ENCODE measurements around the gene KRT73.

KRT73 gene

DNA sequence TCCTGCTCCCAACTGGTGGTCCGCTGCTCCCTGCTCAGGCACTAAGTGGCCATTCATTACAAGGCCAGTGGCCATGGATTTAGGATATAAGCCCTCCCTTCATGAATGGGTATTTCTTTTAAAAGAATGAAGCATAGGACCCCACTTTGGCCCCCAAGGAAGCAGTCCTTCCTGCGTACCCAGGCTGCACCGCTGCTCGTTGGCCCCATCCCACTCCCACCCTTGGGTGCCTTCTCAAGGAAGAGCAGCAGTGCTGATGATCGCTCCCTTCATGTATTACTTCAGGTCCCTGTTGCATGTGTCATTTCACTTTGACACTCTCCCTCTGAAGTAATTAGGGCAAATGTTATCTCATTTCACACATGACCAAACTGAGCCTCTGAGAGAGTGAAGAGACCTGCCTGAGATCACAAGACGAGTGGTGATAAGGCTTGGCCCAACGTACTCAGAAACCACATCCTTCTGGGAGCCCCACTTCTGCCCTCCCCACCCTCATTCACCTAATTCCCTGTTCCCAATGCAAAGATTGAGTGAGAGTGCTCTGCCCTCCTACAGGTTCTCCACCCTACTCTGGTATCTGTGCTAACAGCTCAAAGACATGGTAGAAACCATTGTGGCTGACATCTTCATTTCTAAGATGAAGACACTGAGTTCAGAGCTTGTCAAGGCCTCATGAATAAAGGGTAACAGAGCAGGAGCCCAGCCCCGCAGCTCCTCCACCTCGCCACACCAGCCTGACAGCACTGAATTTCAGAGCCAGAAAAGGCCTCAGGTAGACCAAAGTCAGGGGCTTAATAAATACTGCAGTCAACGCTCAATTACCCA lies 43.9 kb upstream of the KRT73 start:
- ChIA-PET POLR2A (no interaction called here), CTCF (no interaction called here)
- TF ChIP-seq, protein P1, sequence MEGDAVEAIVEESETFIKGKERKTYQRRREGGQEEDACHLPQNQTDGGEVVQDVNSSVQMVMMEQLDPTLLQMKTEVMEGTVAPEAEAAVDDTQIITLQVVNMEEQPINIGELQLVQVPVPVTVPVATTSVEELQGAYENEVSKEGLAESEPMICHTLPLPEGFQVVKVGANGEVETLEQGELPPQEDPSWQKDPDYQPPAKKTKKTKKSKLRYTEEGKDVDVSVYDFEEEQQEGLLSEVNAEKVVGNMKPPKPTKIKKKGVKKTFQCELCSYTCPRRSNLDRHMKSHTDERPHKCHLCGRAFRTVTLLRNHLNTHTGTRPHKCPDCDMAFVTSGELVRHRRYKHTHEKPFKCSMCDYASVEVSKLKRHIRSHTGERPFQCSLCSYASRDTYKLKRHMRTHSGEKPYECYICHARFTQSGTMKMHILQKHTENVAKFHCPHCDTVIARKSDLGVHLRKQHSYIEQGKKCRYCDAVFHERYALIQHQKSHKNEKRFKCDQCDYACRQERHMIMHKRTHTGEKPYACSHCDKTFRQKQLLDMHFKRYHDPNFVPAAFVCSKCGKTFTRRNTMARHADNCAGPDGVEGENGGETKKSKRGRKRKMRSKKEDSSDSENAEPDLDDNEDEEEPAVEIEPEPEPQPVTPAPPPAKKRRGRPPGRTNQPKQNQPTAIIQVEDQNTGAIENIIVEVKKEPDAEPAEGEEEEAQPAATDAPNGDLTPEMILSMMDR (IDR thresholded peaks at IDR 0.05; ENCODE audit: control extremely low read depth, extremely low read depth, low read depth, missing control alignments) = no peak
- no peak for DNase-seq (ENCODE audit: extremely low spot score)

DNA sequence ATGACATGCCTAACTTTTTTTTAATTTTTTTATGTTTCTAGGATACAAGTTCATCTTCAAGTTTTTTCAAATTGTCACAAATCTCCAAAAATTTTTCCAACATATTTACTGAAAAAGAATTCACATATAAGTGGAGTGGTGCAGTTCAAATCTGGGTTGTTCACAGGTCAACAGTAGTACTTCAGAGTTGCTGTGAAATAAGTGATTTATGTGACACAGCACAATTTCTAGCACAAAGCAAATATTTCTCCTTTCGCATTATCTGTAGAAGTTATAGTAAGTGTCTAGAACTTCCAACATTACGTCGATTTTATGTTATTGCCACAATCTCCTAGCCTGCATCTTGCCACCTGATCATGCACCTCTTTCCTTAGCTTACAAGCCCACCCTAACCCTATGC lies 43.3 kb upstream of the KRT73 start:
- TF ChIP-seq, protein P1 (IDR thresholded peaks at IDR 0.05; ENCODE audit: control extremely low read depth, extremely low read depth, low read depth, missing control alignments) = no peak
- ChIA-PET POLR2A (no interaction called here), CTCF (no interaction called here)
- DNase-seq (ENCODE audit: extremely low spot score) = no peak

DNA sequence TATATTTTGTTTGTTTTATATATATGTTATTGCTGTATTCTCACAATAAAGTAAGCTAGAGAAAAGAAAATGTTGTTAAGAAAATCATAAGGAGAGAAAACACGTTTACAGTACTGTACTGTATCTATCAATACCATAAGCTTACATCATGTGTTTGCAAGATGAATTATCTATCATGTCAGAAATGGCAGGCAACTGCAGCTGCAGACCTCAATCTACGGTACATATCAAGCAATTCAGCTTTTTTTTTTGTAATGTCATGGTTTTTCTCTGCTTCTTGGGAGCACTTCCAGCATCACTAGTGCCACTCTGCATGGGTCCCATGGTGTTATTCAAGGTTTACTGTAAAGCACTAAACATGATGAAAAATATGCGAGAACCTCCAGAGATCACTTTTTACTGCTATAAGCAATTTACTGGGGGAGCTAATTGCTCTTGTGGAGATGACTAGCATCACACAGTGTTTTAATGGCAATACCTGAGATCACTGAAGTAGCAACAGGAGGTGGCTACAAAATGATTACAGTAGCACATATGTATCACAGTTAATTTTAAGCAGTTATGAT lies 42.7 kb upstream of the KRT73 start:
- POLR2A ChIA-PET = no interaction called here
- TF ChIP-seq, protein P1 (IDR thresholded peaks at IDR 0.05; ENCODE audit: control extremely low read depth, extremely low read depth, low read depth, missing control alignments) = no peak
- CTCF ChIA-PET = no interaction called here
- no peak for DNase-seq (ENCODE audit: extremely low spot score)

DNA sequence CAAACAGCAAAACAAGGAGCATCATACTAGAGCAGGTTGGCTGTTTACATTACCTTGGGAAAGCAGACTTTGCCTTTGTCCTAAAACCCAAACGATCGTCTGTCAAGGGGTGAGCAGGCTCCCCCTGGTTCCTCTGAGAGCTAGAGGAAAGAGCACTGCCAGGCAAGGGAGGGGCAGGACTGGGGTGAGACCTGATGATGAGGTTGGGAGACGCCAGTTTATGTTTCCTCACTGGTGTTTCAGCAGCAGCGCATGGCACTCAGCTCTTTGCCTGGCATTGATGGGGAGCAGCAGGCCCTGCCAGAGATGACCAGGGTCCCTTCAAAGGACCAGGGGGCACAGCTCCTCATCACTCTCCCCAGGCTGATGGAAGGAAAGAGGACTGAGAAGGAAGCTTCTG lies 41.6 kb upstream of the KRT73 start:
- no peak for DNase-seq (ENCODE audit: extremely low spot score)
- CTCF ChIA-PET = no interaction called here
- POLR2A ChIA-PET = no interaction called here
- TF ChIP-seq, protein P1 (IDR thresholded peaks at IDR 0.05; ENCODE audit: control extremely low read depth, extremely low read depth, low read depth, missing control alignments) = no peak

DNA sequence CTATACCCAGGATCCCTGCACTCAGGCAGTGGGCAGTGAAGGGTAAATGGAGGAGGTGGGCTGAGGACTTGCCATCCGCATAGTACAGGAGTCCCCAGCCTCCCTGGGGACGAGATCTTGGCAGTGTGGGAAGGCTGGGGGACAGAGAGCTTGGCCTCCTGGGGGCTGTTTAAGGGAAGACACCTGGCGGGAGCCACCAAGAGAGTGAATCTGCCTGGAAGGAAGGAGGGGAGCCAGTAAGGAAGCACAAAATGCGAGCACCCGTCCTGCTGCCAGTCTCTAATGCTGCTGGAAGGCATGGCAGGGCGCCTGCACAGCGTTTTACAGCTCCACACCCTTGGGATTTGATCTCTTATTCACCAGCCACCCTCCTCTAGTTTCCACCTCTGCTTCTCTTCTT lies 41.0 kb upstream of the KRT73 start:
- ChIA-PET POLR2A (no interaction called here), CTCF (no interaction called here)
- TF ChIP-seq, protein P1 (IDR thresholded peaks at IDR 0.05; ENCODE audit: control extremely low read depth, extremely low read depth, low read depth, missing control alignments) = no peak
- DNase-seq (ENCODE audit: extremely low spot score) = no peak

DNA sequence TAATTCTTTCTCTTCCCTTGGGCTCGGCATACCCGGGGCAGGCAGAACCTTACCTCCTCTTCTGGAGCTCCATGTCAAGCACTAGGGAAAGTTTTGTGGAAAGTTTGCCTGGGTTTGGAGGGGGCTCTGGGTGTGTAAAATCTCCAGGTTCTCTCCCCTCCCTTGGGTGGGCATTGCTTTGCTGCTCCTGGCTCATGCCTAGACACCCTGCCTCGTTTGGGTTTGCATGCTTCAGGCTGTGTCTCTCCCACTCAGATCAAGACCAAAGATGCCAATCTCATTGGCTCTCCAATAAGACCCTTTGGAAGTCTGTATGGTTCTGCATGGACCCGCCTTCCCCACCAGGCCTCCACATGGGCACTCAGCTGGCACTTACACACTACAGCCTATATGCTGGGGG lies 39.8 kb upstream of the KRT73 start:
- CTCF ChIA-PET = interaction anchor here (1.5 kb wide), 1 partner anchor 17 kb away, joined by 4 read pairs; no protein-coding TSS in a partner anchor
- TF ChIP-seq, protein P1 (IDR thresholded peaks at IDR 0.05; ENCODE audit: control extremely low read depth, extremely low read depth, low read depth, missing control alignments) = no peak

More for the DNA sequence above, 39.8 kb upstream of the KRT73 start:
- no peak for DNase-seq (ENCODE audit: extremely low spot score)
- POLR2A ChIA-PET = no interaction called here

Data from GM10248 (cell line).